Duodenal mucosa (tissue), 2 donors: ENCODE measurements around the gene DIDO1.

Experiments
- H3K27ac ChIP-seq: one replicate; pipeline ENCODE4 v1.7.0; 2013; ENCODE audit warnings: low read depth, low read length
- H3K27me3 ChIP-seq, 2 donors: one replicate each; pipeline ENCODE4 v1.7.0; 2013; ENCODE audit warnings: low read length in 2 of 2, control low read depth in 1 of 2; ENCODE audit not compliant: insufficient read depth in 2 of 2, control insufficient read depth in 1 of 2
- H3K36me3 ChIP-seq, 2 donors: one replicate each; pipeline ENCODE4 v1.7.0; 2013; ENCODE audit warnings: low read length in 2 of 2, control low read depth in 1 of 2; ENCODE audit not compliant: insufficient read depth in 2 of 2, control insufficient read depth in 1 of 2
- H3K4me1 ChIP-seq, 2 donors: one replicate each; pipeline ENCODE4 v1.7.0; 2013; ENCODE audit warnings: low read length in 2 of 2, control low read depth in 1 of 2; ENCODE audit not compliant: insufficient read depth in 2 of 2, control insufficient read depth in 1 of 2
- H3K4me3 ChIP-seq, 2 donors: one replicate each; pipeline ENCODE4 v1.7.0; 2013; ENCODE audit warnings: low read length in 2 of 2, low read depth in 1 of 2
- H3K9ac ChIP-seq, 2 donors: one replicate each; pipeline ENCODE4 v1.7.0; 2013; ENCODE audit warnings: low read length in 2 of 2, low read depth in 1 of 2
- H3K9me3 ChIP-seq, 2 donors: one replicate each; pipeline ENCODE4 v1.7.0; 2013; ENCODE audit warnings: low read length in 2 of 2, control low read depth in 1 of 2; ENCODE audit not compliant: control insufficient read depth in 1 of 2

Gene DIDO1

DNA sequence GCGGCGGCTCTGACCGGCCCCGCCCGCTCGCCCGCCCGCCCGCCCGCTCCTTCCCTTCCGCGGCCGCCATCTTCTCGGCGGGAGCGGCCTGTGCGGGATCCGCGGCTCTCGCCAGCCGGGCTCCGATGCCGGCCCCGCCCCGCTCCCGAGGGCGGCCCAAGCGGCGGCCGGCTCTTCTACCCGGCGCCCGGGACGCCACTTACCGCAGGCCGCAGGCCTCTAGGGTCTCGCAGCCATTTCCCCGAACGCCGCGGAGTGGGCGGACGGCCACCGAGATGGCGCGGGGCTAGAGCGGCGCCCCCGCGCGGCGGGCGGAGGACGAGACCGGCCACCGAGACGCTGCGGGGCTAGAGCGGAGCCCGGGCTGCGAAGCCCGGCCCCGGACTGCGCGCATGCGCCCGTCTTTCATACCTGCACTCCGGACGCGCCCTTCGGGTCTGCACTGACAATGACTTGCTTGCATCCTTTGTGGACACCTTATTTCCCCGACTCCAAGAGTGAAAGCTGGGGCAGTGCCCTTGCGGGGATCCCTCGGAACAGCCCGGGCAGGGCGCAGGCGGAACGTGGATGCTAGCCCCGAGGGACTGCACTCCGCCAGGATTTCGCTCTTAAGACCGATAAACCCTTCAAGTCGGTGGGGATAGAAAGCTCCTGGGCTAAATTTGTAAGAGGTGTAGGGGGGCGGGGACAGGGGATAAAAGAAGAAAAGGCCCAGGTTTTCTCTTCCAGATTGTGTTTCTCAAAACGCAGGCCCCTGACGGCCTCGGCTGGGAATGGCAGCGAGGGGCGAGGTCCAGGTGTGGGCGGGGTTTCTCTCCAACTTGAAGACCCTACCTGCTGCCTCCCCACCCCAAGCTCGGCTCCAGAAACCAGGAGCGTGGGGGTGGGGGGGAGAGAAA, at the start of gene DIDO1:
Gene DIDO1 (minus strand): TSS at position 277 of the 899 bp plus-strand sequence.
- peak within 1 kb of the TSS; percentile 93 for H3K27ac ChIP-seq
- H3K4me1 ChIP-seq: peaks cover 52 to 62% of the 10 kb centered on the region in 2 donors
- peak within 1 kb of the TSS; percentile 92 to 93 for H3K4me3 ChIP-seq
- H3K27me3 ChIP-seq: no peaks in the 10 kb centered on the region
- peak within 1 kb of the TSS; percentile 94 to 96 for H3K9ac ChIP-seq
- H3K36me3 ChIP-seq: no peaks in the 10 kb centered on the region
- no peaks in the 10 kb centered on the region for H3K9me3 ChIP-seq

DNA sequence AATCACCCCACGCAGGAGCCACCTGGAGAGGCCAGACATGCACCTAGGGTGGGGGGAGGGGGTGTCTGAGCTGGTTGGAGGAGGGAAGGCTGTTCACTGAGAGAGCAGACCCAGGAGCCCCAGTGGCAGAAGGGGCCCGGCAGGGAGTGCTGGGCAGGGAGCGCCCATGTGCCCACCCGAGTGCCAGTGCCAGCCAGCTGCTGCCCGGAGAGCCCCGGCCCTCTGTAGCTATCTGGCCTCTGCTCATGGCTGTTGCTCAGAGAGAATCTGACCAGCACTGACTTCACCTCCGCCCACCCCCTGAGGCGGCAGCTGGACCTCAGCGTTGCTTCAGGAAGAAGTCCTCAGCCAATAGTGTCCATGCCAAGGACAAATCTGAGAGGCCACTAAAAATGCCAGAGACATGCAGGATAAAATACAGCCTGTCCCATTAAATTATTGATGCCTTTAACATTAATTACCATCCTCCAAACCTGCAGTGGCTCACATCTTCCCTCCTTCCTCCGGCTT, 49.0 kb upstream of the DIDO1 start:
- Histone ChIP-seq H3K4me3 (no peak overlapping the region), H3K27ac (no peak overlapping the region), H3K4me1 (peaks cover 7 to 15% of the 10 kb centered on the region in 2 donors), H3K9me3 (no peaks in the 10 kb centered on the region), H3K9ac (no peak overlapping the region), H3K36me3 (no peaks in the 10 kb centered on the region), H3K27me3 (peaks cover 50 to 63% of the 10 kb centered on the region in 2 donors)

DNA sequence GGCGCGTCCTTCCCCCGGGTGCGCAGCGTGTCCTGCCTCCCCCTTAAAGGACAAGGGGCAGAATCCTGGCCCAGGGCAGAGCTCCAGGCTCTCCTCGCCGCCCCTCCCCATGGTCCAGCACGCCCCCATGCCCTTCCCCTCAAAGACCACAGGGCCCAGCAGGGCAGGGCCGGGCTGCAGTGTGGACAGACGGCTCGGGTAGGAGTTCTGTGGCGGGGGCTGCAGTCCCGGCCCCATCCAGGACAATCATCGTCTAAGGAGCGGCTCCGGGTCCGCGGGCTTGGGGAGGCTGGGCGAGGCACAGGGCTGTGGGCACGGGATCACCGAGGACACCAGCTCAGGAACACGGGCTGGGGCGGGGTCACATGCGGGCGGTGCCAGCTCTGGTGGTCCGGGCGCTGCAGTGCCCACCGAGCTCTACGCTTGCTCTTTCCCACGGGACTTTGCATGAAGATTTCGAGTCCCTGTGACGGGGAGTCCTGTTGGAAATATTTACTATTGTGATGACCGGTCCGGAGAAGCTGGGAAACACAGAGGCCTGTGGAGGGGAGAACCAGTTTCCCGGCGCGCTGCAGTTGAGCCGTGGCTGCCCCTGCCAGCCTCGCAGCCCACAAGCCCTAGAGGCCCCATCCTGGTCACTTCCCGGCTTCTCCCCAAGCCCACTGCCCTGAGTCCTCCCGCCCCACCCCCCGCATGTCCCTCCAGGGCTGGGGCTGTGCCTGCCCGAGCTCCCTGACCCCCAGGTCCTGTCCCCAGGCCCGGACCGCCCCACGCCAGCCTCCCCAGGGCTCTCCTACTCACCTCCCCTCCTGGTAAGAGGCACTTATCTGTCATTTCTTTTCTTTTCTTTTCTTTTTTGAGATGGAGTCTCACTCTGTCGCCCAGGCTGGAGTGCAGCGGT, 46.8 kb upstream of the DIDO1 start:
- H3K27me3 ChIP-seq: peaks cover 43 to 44% of the 10 kb centered on the region in 2 donors

DNA sequence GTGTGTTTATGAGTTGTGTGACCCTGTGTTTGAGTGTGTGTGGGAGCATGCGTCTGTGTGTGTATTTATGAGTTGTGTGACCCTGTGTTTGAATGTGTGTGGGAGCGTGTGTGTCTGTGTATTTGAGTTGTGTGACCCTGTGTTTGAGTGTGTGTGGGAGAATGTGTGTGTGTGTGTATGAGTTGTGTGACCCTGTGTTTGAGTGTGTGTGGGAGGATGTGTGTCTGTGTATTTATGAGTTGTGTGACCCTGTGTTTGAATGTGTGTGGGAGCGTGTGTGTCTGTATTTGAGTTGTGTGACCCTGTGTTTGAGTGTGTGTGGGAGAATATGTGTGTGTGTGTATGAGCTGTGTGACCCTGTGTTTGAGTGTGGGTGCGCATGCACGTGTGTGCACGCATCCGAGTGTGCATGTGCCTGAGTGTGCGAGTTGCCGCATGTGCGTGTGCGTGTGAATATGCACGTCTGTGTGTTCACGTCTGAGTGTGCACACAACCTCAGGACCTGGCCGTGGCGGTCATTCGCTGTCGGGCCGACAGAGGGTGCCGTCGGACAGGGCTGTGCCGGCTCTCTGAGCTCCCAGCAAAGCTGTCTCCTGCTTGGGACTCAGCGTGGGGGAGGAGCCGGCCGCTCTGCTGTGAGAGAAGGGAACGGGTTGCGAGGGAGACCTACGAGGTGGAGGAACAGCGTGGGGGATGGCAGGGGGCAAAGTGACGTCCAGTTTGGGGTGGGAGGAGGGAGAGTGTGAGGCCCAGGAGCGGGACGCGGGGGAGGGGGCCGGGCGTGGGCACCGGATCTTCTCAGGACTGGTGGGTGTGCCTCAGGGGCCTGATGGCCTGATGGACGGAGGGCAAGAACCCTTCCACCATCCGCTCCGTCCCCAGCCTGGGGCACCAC, 45.9 kb upstream of the DIDO1 start:
- Histone ChIP-seq H3K27ac (no peak overlapping the region), H3K27me3 (peaks cover 37 to 43% of the 10 kb centered on the region in 2 donors), H3K4me3 (peak overlapping the region in 1 of 2 donors; percentile 53), H3K36me3 (no peaks in the 10 kb centered on the region), H3K9me3 (no peaks in the 10 kb centered on the region), H3K9ac (no peak overlapping the region), H3K4me1 (peaks cover 7 to 10% of the 10 kb centered on the region in 2 donors)

More for the DNA sequence above, 46.8 kb upstream of the DIDO1 start:
- H3K36me3 ChIP-seq: no peaks in the 10 kb centered on the region
- no peaks in the 10 kb centered on the region for H3K9me3 ChIP-seq
- H3K9ac ChIP-seq: no peak overlapping the region
- peak overlapping the region in 1 of 2 donors; percentile 53 for H3K4me3 ChIP-seq
- H3K4me1 ChIP-seq: peaks cover 7 to 12% of the 10 kb centered on the region in 2 donors
- H3K27ac ChIP-seq: no peak overlapping the region

DNA sequence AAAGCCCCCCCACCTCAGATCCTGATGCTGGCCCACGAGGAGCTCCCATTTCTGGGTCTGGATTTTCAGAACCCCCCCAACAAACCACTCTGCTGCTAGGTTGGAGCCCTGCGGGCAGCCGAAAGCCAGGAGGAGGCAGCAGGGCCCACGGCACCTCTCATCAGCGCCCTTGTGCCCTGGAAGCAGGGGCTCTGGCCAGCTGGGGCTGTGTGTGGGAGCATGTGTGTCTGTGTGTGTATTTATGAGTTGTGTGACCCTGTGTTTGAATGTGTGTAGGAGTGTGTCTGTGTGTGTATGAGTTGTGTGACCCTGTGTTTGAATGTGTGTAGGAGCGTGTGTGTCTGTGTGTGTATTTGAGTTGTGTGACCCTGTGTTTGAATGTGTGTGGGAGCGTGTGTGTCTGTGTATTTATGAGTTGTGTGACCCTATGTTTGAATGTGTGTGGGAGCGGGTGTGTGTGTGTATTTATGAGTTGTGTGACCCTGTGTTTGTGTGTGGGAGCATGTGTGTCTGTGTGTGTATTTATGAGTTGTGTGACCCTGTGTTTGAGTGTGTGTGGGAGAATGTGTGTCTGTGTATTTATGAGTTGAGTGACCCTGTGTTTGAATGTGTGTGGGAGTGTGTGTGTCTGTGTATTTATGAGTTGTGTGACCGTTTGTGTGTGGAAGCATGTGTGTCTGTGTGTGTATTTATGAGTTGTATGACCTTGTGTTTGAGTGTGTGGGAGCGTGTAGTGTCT, 45.1 kb upstream of the DIDO1 start:
- H3K36me3 ChIP-seq: no peaks in the 10 kb centered on the region
- H3K27ac ChIP-seq: no peak overlapping the region
- H3K4me1 ChIP-seq: peaks cover 7 to 10% of the 10 kb centered on the region in 2 donors
- no peak overlapping the region for H3K9ac ChIP-seq
- peaks cover 37 to 38% of the 10 kb centered on the region in 2 donors for H3K27me3 ChIP-seq
- H3K4me3 ChIP-seq: no peak overlapping the region
- H3K9me3 ChIP-seq: no peaks in the 10 kb centered on the region

DNA sequence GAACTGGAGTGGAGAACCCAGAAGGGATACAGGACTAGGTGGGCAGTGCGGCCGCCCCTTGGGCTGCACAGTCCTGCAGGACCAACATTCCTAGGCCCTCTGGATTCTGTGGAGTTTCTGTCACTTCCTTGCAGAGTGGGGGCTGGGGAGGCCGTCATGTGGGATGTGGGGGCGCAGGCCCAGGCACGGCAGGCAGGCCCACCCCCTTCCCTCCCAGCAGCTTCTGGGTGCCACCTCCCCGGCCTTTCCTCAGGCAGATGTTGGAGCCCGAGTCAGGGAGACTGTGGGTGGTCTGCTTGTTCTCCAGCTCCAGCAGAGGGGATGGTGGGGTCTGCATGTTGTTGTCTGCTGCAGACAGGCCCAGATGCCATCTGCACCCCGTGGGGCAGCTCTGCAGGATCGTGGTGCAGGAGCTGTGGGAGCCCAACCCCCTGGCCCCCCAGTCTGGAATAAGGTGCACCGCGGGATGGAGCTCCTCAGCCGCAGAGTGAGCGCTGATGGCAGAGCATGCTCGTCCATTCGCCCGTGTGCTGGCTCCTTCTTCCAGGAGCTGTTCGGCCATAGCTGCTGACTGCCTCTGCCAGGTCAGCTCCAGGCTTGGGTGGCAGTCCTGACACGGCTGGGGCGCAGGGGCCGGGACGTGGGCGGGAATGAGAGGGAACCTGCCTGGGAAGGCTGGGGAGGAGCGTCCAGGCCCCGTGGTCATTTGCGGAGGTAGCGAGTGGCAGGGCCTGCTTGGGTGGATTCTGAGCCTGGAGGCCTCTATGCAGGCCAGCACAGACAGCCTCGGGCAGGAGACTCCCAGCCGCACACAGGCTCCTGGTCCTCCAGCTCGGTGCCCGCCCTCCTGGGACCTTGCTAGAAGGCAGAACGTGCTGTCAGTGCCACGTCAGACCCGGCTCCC, 44.3 kb upstream of the DIDO1 start:
- Histone ChIP-seq H3K9ac (no peak overlapping the region), H3K4me1 (peaks cover 7 to 10% of the 10 kb centered on the region in 2 donors), H3K9me3 (no peaks in the 10 kb centered on the region), H3K4me3 (no peak overlapping the region), H3K27ac (no peak overlapping the region), H3K27me3 (peaks cover 35 to 37% of the 10 kb centered on the region in 2 donors), H3K36me3 (no peaks in the 10 kb centered on the region)

DNA sequence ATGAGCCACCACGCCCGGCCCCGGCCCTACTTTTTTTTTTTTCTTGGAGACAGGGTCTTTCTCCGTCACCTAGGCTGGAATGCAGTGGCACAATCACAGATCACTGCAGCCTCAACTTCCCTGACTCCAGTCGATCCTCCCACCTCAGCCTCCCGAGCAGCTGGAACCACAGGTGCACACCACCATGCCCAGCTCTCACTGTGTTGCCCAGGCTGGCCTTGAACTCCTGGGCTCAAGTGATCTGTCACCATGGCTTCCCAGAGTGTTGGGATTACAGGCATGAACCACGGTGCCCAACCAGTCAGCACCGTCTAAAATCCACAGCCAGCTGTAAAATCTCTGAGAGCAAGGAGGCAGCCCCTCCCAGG, 43.6 kb upstream of the DIDO1 start:
- no peak overlapping the region for H3K27ac ChIP-seq
- peaks cover 29 to 30% of the 10 kb centered on the region in 2 donors for H3K27me3 ChIP-seq
- no peaks in the 10 kb centered on the region for H3K9me3 ChIP-seq
- H3K4me3 ChIP-seq: no peak overlapping the region
- H3K36me3 ChIP-seq: no peaks in the 10 kb centered on the region
- H3K9ac ChIP-seq: no peak overlapping the region
- peaks cover 7 to 10% of the 10 kb centered on the region in 2 donors for H3K4me1 ChIP-seq

DNA sequence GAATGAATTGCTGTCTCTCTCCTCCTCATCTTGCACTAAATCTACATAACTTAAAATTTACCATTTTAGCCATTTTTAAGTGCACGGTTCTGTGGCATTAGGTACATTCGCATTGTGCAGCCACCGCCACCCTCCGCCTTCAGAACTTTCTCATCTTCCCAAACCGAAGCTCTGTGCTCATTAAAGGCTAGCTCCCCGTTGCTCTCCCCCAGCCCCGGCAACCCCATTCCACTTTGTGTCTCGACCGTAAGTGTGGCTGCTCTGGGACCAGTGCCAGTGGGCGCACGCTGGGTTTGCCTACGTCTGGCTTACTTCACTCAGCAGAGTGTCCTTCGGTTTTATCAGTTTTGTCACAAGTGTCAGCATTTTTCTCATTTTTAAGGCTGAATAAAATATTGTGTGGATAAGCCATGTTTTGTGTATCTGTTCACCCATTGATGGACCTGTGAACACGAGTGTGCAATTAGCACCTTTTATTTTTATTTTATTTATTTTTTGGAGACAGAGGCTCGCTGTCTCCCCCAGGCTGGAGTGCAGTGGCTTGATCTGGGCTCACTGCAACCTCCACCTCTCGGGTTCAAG, 43.0 kb upstream of the DIDO1 start:
- peaks cover 23 to 24% of the 10 kb centered on the region in 2 donors for H3K27me3 ChIP-seq

More for the DNA sequence above, 43.0 kb upstream of the DIDO1 start:
- H3K4me1 ChIP-seq: peaks cover 7 to 10% of the 10 kb centered on the region in 2 donors
- no peaks in the 10 kb centered on the region for H3K9me3 ChIP-seq
- H3K27ac ChIP-seq: no peak overlapping the region
- no peaks in the 10 kb centered on the region for H3K36me3 ChIP-seq
- no peak overlapping the region for H3K9ac ChIP-seq
- H3K4me3 ChIP-seq: no peak overlapping the region
